Measurements from ENCODE around the gene ARHGEF28. TPM values are rescaled to one million over a fixed set of nuclear protein-coding genes. Genes with fewer than 3 reads are reported as not detected.

Gene ARHGEF28
- total RNA-seq, 1 experiment from 2014 or later, result 6.1 TPM

DNA sequence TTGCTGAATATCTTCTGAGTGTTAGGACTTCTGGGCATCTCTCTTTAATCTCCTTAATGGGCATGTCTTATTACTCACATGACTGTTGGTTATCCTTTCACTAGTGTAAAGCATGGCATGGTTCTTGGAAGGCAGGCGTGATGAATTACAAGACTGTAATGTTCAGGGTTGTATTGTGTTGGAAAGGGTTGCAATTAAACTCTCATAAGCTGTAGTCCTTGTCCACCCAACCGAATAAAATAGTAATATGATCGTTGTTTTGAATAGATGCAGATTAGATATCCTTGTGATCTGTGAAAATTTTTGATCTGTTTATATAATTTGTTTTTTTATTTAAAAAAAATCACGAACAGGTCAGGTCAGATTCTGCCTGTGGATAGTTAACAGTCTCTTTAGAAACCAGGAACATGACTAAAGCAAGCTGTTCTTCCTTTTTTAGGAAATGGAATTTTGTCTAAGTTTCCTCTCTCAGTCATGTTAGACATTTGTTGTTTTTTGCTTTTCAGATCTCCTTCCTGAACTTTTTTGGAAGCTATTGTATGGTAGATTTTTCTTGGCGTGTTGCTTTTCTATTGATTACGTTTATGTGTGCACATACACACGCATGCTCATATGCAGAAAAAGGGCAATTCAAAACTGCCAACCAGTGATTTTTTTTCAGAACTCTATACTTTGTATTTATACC, 121.8 kb downstream of the ARHGEF28 start (continued):
- TF ChIP-seq, protein P1, sequence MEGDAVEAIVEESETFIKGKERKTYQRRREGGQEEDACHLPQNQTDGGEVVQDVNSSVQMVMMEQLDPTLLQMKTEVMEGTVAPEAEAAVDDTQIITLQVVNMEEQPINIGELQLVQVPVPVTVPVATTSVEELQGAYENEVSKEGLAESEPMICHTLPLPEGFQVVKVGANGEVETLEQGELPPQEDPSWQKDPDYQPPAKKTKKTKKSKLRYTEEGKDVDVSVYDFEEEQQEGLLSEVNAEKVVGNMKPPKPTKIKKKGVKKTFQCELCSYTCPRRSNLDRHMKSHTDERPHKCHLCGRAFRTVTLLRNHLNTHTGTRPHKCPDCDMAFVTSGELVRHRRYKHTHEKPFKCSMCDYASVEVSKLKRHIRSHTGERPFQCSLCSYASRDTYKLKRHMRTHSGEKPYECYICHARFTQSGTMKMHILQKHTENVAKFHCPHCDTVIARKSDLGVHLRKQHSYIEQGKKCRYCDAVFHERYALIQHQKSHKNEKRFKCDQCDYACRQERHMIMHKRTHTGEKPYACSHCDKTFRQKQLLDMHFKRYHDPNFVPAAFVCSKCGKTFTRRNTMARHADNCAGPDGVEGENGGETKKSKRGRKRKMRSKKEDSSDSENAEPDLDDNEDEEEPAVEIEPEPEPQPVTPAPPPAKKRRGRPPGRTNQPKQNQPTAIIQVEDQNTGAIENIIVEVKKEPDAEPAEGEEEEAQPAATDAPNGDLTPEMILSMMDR (IDR thresholded peaks at IDR 0.05 in 2 of 3, conservative IDR thresholded peaks at IDR 0.05 in 1 of 3; ENCODE audit: borderline replicate concordance in 1 of 3, insufficient read depth in 1 of 3, low read depth in 2 of 3, low read length in 2 of 3), result no peak
- TF ChIP-seq RAD21 (IDR thresholded peaks at IDR 0.05; ENCODE audit: low read depth), result no peak
- TF ChIP-seq TCF7L2 (IDR thresholded peaks at IDR 0.05; ENCODE audit: borderline replicate concordance, extremely low read depth, insufficient read depth, insufficient read length), result no peak
- TF ChIP-seq JUND (IDR thresholded peaks at IDR 0.05), result no peak
- no peak for TF ChIP-seq SP1 (IDR thresholded peaks at IDR 0.05; ENCODE audit: low read depth)
- TF ChIP-seq SIN3A (IDR thresholded peaks at IDR 0.05; ENCODE audit: low read depth), result no peak
- no peak for TF ChIP-seq FOSL1 (IDR thresholded peaks at IDR 0.05; ENCODE audit: low read depth)
- no peak for TF ChIP-seq POLR2AphosphoS5 (IDR thresholded peaks at IDR 0.05; ENCODE audit: low read depth, low read length)
- TF ChIP-seq, protein P2, sequence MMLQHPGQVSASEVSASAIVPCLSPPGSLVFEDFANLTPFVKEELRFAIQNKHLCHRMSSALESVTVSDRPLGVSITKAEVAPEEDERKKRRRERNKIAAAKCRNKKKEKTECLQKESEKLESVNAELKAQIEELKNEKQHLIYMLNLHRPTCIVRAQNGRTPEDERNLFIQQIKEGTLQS (IDR thresholded peaks at IDR 0.05), result no peak
- no peak for TF ChIP-seq ZNF274 (IDR thresholded peaks at IDR 0.05; ENCODE audit: low read depth, low read length)

DNA sequence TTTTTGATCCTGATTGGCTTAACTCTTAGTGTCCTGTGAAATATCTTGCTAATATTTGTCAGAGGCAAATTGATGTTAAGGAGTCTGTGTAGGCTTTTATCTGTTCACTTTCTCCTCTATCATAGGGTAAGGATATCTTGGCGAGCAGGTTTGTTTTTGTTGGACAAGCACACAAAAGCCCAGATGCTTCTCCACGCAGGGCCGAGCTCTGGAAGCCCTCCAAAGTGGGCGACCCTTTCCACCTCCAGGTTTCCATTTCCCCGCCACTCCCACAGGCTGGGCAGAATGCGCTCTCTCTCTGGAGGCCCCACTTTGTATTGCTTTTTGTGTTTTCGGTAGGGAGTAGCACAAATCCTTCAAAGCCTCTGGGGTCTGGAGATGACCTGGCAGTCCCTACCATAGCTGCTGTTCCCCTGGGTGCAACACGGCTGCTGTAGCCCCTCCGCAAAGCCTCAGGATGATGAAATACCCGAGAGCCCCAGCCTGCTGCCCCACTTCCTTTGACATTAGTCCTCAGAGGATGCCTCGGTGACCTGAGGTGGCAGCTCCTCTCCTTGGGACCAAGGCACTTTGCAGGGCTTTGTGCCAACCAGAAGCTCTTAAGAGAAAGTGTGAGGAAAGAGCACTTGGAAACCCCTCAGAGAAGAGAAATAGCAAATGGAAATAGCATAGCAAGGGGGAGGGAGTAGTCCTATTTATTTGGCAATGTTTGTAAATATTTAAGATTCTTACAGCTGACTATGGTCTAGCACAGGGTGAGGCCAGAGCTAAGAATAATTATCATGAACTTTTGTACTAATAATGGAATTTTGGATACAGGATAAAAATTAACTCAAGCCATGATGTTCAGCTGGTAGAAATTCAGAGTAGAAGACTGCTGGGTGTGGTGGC, 122.8 kb downstream of the ARHGEF28 start:
- Histone ChIP-seq H4K20me1 (ENCODE audit: insufficient read depth) (no peaks in the 10 kb centered on the region), H3K9me2 (ENCODE audit: insufficient read depth) (no peaks in the 10 kb centered on the region), H3K27ac (ENCODE audit: low read depth, low read length) (no peak overlapping the region), H3K4me3 (replicated peaks in 1 of 2; ENCODE audit: low read depth in 1 of 2, low read length in 2 of 2) (no peak overlapping the region), H3K79me2 (ENCODE audit: insufficient read depth, low read length) (no peaks in the 10 kb centered on the region), H3K27me3 (ENCODE audit: insufficient read depth, low read length) (no peaks in the 10 kb centered on the region), H3K9ac (ENCODE audit: low read length) (no peak overlapping the region), H3K36me3 (ENCODE audit: control insufficient read depth in 1 of 2, insufficient read depth in 2 of 2, low read length in 2 of 2) (no peaks in the 10 kb centered on the region), H2AFZ (ENCODE audit: low read depth, low read length, poor library complexity, severe bottlenecking) (no peak overlapping the region), H3K9me3 (ENCODE audit: control insufficient read depth in 1 of 2, insufficient read depth in 1 of 2, low read depth in 1 of 2, low read length in 2 of 2) (no peaks in the 10 kb centered on the region), H3K4me2 (ENCODE audit: low read length) (no peak overlapping the region), H3K4me1 (ENCODE audit: control insufficient read depth in 1 of 2, insufficient read depth in 2 of 2, low read length in 2 of 2) (no peaks in the 10 kb centered on the region)
- ChIA-PET CTCF (no interaction called here), RAD21 (ENCODE audit: low non-redundant PET in 1 of 2, low total read pairs in 2 of 2, uncharacterized antibody in 2 of 2, unreplicated experiment in 2 of 2) (no interaction called here), POLR2A (no interaction called here)
- ATAC-seq (no peak), DNase-seq (ENCODE audit: low read depth, low spot score) (no peak)
- no TSS peak for BruUV-seq (replicated peaks)
- intact Hi-C loops (cut with micrococcal nuclease), result no loop called here
- TF ChIP-seq, protein P3, sequence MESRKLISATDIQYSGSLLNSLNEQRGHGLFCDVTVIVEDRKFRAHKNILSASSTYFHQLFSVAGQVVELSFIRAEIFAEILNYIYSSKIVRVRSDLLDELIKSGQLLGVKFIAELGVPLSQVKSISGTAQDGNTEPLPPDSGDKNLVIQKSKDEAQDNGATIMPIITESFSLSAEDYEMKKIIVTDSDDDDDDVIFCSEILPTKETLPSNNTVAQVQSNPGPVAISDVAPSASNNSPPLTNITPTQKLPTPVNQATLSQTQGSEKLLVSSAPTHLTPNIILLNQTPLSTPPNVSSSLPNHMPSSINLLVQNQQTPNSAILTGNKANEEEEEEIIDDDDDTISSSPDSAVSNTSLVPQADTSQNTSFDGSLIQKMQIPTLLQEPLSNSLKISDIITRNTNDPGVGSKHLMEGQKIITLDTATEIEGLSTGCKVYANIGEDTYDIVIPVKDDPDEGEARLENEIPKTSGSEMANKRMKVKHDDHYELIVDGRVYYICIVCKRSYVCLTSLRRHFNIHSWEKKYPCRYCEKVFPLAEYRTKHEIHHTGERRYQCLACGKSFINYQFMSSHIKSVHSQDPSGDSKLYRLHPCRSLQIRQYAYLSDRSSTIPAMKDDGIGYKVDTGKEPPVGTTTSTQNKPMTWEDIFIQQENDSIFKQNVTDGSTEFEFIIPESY (IDR thresholded peaks at IDR 0.05; ENCODE audit: extremely low read depth, insufficient replicate concordance, low read length), result no peak
- TF ChIP-seq EZH2phosphoT487 (IDR thresholded peaks at IDR 0.05; ENCODE audit: borderline replicate concordance) (no peak), YY1 (IDR thresholded peaks at IDR 0.05; ENCODE audit: extremely low read depth, insufficient replicate concordance, low read depth, low read length) (no peak), RAD21 (IDR thresholded peaks at IDR 0.05; ENCODE audit: low read depth) (no peak), SRF (IDR thresholded peaks at IDR 0.05; ENCODE audit: low read depth) (no peak), TCF7L2 (IDR thresholded peaks at IDR 0.05; ENCODE audit: borderline replicate concordance, extremely low read depth, insufficient read depth, insufficient read length) (no peak)
